GOT3 (cell line): ENCODE results near the gene COL8A1.

Experiments
- DNase-seq: peaks from one replicate; lab custom pipeline; 2025; ENCODE audit warnings: mixed read lengths; lab: John Stamatoyannopoulos, UW

The COL8A1 gene

DNA sequence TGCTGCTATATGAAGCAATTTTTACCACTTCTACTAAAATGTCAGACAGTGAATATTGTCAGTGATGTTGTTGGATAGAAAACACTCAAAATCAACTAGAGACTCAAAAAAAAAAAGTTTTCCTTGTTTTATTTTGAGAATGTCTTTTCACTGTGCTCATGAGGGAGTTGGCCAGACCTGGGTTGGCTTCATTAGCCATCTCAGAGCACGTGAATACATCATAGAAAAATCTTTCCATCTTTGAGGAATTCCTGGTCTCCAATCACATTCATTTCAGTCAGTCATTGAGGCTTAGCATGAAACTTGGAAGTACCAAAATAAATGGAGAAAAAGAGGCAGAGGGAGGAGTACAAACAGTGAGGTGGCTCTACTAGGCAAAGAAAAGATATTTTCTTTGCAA is 121.6 kb downstream of the COL8A1 start:
- DNase-seq = no peak

GRCh38 chr3:99760629-99761028 is 122.2 kb downstream of the COL8A1 start:
- DNase-seq = no peak

DNA sequence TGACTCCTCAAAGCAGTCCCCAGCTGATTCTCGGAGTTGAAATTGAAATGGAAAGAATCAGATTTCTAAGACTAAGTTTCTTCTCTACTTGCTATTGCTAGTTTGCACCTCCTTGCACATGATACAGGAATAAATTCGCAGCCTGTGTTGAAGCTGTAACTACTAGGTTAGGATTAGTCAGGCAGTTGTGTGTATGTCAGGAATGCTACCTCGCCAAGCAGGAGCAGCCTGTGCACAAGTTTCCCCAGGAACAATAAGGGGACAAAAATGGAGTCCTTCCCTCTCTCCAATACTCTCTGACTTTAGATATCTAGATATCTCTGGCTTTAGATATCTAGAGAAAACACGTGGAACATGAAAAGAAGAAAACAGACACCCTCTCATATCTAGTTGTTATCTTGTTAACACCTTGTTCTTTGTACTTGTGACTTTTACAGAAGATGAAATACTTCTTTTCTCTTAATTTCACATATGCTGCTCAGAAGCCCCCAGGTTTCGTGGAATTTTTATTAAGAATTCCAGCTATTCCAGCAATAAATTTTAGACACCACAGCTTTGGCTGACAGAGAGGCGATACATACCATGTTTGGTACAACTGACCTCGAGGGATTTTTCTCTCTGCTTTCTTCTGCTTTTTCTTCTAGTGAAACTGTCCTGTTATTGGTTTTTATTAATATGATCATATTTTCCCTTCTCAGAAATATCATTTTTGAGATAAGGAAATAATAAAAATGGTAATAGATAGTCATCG is 123.2 kb downstream of the COL8A1 start:
- no peak for DNase-seq

GRCh38 chr3:99762901-99763300 is 124.5 kb downstream of the COL8A1 start:
- no peak for DNase-seq

DNA sequence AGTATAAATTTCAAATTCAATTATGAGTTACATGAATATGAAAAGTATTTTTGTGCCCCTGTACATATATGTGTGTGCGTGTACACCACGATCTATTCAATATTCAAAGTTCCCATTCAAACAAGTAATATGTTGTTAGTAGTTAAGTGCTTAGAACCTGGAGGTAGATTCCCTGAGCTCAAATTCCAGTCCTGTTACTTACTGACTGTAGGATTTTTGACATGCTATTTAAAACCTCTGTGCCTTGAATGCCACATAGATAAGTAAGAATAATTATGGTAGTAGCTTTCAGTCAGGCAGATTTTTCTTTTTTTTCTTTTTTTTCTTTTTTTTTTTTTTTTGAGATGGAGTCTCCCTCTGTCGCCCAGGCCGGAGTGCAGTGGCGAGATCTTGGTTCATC is 126.0 kb downstream of the COL8A1 start:
- DNase-seq = no peak

- no peak for DNase-seq
Observed at GRCh38 chr3:99765042-99765942, 126.9 kb downstream of the COL8A1 start.

- DNase-seq = no peak
Observed at GRCh38 chr3:99767291-99767690, 128.9 kb downstream of the COL8A1 start.

DNA sequence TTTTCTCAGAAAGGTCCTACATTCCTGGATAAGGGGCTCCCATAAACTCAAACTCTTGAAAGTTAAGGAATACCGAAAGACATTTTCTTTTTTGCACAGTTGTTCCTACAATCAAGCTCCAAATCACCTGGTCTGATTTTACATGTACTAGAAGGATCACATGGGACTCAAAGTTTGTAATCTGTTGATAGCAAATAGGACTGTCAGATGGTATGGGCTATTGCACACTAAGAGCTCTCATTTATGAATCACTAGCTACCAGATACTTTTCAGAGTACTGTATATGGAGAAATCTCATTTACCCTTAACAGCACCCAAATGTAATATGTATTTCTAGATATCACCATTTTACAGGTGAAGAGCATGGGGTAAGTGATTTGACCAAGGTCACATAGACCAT is 129.7 kb downstream of the COL8A1 start:
- DNase-seq = no peak

DNA sequence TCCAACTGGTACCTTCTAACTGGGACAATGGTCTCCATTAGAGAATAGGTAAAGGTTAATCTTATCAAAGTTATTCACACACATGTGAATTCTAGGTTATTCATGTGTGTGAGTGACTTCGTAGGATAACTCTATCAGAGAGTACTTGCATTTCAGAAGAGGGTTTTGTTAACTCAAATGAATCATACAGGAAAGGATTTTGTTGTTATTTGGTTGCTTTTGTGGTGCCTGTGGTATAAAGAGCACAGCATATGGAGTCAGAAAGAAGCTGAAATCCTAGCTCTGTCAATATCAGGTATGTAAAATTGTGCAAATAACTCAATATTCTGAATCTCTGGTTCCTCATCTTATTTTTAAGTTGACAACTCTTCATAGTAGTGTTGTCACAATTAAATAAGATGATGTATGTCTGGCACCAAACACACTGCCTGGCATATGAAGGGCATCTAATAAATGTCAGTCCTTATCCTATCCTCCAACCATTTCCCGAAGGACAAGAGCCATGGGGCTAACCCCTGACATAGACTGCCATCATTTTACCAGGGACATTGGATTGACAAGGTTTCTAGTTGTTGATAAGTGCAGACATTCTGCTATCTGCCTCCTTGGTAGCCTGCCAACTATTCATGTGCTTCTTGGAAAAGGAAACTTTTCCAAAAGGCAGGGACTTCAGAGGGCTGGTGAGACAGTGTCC is 130.6 kb downstream of the COL8A1 start:
- DNase-seq = no peak

DNA sequence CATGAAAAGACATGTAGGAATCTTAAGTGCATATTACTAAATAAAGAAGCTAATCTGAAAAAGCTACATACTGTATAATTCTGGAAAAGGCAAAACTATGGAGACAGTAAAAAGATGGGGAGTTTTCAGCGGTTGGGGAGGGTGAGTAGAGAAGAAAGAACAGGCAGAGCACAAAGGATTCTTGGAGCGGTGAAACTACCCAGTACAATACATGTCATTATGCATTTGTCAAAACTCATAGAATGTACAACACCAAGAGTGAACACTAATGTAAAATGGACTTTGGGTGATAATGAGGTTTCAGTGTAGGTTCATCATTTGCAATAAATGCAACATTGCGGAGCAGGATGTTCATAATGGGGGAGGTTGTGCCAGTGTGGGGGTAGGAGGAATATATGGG is 133.8 kb downstream of the COL8A1 start:
- no peak for DNase-seq

DNA sequence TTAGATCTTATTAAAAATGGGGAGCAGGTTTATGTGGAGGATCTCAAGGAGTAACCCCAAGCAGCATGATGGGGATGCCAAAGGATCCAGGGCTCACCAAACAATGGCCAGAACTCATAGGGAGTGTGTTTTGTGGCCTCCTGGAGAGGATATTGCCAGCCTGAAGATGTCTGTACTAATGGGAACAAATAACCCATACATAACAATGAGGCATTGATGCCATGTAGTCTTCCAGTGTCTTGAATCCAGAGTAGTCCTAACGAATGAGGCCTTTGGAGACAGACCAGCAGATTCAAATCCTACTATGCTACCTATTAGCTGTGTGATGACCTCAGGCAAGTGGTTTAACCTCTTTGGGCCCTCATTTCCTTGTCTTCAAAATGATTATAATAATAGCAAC is 134.3 kb downstream of the COL8A1 start:
- DNase-seq = no peak

- DNase-seq = no peak
Observed at GRCh38 chr3:99774467-99774866, 136.1 kb downstream of the COL8A1 start.

- DNase-seq = no peak
Observed at GRCh38 chr3:99776516-99777209, 138.3 kb downstream of the COL8A1 start.

DNA sequence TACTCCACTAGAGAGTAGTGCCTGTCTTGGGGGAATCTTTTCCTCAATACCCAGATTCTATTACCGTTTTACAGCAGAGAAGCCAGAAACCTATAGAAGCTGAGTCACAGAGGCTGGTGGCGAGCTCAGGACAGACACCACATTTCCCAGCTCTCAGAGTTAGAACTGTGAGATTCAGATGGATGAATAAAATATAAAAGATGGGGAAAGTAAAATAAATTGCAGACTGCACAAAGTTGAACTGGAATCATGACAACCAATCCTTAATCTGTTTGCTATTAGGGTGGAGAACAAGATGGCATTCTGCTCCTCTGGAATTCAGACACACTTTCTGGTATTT is 138.8 kb downstream of the COL8A1 start:
- DNase-seq = no peak

GRCh38 chr3:99777708-99778107 is 139.3 kb downstream of the COL8A1 start:
- DNase-seq = no peak

DNA sequence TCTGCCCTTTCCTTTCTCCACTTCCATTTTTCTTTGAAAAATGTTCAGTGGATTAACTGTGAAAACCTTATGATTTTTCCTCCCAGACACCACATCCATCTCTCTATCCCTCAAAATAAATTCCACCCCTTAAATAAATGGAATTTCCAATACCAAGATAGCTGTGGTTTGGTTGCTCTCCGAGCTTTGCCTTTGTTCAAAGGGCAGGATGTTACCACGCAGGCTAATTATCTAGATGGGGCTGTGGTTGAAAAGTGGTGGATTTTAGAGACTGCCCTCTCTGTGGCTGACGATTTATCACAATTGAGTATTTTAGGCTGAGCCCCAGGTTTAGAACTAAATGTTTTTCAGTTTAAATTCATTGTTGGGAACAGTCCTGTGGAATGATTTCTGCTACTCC is 142.4 kb downstream of the COL8A1 start:
- DNase-seq = no peak

GRCh38 chr3:99781761-99782160 is 143.4 kb downstream of the COL8A1 start:
- DNase-seq = no peak

- DNase-seq = no peak
Observed at GRCh38 chr3:99783011-99783573, 144.7 kb downstream of the COL8A1 start.

DNA sequence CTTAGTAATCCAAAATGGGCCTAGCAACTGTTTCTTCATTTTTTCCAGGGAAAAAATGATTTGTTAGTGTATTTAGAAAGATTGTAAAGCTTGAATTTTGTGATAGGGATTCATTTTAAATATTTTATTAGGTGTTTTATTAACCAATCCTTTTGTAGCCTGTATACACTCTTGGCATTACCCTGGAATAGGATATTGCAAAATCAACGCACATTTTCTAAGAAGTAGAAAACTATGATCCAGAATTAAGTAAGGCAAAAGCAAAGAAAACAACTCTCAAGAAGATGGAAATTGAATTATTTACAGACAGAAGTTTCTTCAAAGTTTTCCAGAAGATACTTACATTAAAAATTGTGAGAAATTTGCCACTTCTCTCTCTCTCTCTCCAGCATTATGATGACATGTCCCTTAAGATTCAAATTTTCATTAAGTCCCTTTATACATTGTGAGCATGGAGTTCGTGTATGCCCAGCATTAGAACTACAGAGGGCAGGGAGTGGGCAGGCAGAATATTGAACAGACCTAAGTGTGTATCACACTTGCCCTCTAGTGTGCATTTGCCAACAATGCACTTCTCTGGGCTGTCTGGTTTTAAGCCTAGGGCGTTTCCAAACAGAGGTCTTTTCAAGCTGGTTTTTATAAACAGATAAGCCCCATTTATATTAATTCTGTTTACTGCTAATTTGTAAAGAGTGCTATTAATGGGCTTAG is 150.8 kb downstream of the COL8A1 start:
- no peak for DNase-seq

- DNase-seq = no peak
Observed at GRCh38 chr3:99794485-99794884, 156.1 kb downstream of the COL8A1 start.

GRCh38 chr3:99795573-99795972 is 157.2 kb downstream of the COL8A1 start:
- no peak for DNase-seq
